Left kidney (tissue), 8 donors: ENCODE data around the gene CIDEA. TPM values are rescaled to one million over a fixed set of nuclear protein-coding genes. Genes with fewer than 3 reads are reported as not detected.
"Not testable (repeated sequence)": the region's sequence is repeated elsewhere in the genome, so short reads cannot be mapped to it uniquely, and the experiment has no call there.

Source experiments
- DNase-seq: peaks from one replicate; pipeline ENCODE4 v3.0.0-alpha.2; 2013
- long read RNA-seq, 8 donors: transcript quantifications; one replicate each; lab custom pipeline, GENCODE V29; 2026
- polyA plus RNA-seq: library from polyadenylated mRNA; unstranded; fragments of 120-200 nt; gene quantifications from one replicate; pipeline ENCODE4 v1.2.1, GENCODE V29; 2013; ENCODE audit not compliant: insufficient read length

The CIDEA gene, protein sequence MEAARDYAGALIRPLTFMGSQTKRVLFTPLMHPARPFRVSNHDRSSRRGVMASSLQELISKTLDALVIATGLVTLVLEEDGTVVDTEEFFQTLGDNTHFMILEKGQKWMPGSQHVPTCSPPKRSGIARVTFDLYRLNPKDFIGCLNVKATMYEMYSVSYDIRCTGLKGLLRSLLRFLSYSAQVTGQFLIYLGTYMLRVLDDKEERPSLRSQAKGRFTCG
- polyA plus RNA-seq: not detected
- long read RNA-seq, donor 1: 0 reads
- long read RNA-seq, donor 2: 0 reads
- long read RNA-seq, donor 3: 0 reads
- long read RNA-seq, donor 4: 0 reads
- long read RNA-seq, donor 5: 0 reads
- long read RNA-seq, donor 6: 0 reads
- long read RNA-seq, donor 7: 0 reads
- long read RNA-seq, donor 8: 0 reads

DNA sequence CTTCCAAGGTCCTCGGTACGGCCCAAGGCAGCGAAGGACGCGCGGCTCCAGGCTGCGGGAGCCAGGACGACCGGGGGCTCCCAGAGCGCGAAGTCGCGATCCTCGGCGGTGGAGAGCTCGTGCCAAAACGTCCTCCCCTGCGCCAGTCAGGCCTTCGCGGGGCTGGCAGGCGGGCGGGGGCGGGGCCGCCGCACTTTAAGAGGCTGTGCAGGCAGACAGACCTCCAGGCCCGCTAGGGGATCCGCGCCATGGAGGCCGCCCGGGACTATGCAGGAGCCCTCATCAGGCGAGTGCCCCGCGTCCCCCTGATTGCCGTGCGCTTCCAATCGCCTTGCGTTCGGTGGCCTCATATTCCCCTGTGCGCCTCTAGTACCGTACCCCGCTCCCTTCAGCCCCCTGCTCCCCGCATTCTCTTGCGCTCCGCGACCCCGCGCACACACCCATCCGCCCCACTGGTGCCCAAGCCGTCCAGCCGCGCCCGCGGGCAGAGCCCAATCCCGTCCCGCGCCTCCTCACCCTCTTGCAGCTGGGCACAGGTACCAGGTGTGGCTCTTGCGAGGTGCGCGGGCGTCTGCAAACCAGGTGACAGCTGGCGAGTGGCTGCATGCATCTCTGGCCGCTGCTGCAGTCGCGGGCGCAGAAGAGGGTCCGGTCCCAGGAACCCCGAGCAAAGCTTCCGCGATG, at the start of gene CIDEA:
Gene CIDEA (plus strand): TSS at position 226 of the 684 bp plus-strand sequence. CDS start 23 bp downstream, at position 249.
- DNase-seq: no peak

GRCh38 chr18:12208296-12209153, 45.6 kb upstream of the CIDEA start:
- not testable (repeated sequence) for DNase-seq

- not testable (repeated sequence) for DNase-seq
These were observed 41.9 kb upstream of the CIDEA start for GRCh38 chr18:12212308-12212707.

DNA sequence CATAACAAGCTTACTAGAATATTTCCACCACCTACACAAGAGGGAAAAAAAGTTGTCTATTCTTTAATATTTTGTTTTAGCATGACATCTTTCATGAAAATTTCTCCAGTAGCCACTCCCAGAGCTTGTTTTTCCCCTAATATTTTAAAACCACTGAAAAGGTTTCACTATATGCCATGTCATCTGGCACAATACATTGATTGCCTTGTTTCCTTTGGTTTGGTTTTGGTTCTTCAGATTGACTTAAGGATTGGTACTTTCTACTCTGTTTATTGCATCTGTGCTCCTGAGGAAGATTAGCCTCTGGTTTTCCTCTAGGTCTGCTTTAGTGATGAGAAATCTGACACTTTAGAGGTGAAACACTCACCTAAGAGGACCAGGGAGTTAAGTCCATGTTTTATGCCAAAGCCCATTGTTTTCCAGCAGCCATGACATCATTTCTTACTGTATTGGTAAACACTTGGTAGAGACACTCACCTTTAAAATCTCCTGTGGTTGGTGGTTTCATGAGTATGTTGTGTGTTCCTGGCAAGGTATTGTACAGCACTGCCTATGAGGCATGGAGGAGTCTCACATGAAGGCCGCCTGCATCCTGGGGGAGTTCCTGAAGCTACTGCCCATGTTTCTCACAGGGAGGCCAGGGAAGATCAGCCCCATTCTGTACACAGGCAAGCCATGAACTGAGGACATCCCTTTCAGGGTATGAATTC, 39.7 kb upstream of the CIDEA start:
- not testable (repeated sequence) for DNase-seq

DNA sequence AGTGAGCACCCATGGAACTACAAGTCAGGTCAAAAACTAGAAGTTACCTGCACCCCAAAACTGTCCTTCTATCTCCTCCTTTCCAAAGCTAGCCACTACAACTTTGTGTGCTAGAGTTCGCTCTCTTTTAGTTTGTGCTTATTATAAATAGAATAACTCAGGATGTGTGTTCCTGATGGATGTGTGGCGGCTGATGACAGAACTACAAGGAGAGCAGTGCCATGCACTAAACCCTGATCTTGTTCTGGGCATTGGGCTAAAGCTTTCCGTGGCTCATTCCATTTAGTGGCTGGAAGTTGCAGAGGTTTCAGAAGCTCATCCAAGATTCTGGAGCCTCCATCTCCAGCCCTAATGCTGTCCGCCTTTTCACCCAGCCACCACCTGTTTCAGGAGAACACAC, 37.7 kb upstream of the CIDEA start:
- not testable (repeated sequence) for DNase-seq

DNA sequence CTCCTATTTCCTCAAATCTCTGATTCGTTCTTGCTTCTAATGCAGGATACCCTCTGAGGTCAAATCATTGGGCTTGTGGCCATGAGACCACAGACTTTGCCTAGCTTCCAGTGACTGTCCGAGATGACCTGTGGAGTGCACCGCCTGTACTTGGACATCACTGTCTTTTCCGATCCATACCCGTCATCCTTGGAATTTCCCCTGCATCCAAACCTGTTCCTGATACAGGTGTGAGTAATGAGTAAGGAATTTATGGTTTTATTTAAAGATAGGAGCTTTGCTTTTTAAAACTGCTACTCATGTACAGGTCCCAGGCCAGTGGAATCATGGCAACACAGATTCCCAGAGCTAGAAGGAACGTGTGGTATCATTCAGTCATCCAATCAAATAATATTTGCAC, 35.6 kb upstream of the CIDEA start:
- DNase-seq: not testable (repeated sequence)

- not testable (repeated sequence) for DNase-seq
These were observed 32.1 kb upstream of the CIDEA start for GRCh38 chr18:12222041-12222440.

- not testable (repeated sequence) for DNase-seq
These were observed 30.8 kb upstream of the CIDEA start for GRCh38 chr18:12223326-12223725.

DNA sequence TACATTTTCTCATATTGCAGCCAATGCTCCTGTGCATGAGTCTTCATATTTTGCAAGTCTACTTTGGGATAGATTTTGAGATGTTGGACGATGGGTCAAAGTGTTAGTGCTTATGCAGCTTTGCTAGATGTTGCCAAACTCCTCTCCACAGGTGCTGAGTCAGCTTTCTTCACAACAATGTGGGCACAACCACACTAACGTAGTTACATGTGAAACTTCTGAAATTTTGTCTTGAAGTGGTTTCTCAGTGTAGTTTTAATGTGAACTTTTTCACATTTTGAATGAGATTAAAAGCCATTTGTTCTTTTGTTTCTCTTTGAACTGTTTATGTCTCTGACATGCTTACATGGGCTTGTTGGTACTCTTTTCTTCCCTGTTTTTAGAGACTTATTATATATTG, 27.4 kb upstream of the CIDEA start:
- DNase-seq: not testable (repeated sequence)

DNA sequence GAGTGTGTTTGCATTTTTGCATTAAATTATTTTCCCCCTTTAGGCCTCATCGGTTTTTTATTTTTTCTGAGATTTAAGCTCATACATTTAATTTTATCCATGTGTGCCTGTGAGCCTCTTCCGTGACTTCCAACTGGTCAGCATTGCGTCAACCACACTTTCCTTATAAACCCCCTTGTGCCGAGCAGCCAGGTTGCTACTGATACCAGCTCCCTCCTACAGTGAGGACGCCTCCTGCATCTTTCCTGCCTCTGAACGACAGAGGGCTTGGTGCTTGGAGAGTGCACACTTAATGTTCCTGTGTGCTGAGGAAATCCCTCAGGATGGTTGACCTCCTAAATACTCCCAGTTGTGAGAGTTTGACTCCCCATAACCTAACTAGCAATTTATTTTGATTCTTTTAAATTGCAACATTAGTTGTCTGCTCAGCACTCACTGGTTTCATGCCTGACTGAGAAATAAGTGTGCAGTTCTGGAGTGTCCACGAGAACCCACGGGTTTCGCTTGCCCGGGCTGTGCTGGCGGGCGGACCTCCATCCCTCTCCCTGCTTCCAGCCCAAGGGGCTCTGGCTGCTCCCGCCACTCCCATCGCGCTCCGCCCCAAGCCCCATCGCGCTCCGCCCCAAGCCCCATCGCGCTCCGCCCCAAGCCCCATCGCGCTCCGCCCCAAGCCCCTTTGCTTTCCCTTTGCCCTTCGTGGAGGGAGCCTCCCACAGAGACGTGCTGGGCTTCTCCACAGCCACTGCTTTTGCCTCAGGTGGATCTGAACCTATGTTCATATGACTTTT, 26.6 kb upstream of the CIDEA start:
- not testable (repeated sequence) for DNase-seq

GRCh38 chr18:12228308-12228707, 25.9 kb upstream of the CIDEA start:
- DNase-seq: not testable (repeated sequence)

DNA sequence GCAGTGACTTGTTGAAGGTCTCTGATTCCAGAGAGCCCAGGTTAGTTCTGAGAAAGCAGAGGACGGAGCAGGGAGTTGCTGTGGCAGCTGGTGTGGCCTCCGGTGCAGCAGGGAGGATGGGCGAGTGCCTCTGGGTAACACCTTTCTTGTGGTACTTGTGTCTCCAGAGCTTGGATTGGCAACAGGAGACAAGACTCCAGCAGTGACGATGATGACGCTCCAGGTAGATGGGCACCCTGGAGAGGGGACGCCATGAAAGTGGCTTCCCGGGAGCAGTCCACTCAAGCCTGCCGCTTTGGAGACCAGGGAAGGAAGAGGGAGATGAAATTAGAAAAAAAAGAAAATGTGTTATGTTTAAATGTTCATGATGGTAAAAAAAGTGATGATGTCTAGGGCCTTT, 23.6 kb upstream of the CIDEA start:
- DNase-seq: not testable (repeated sequence)

- DNase-seq: no peak
These were observed 22.9 kb upstream of the CIDEA start for GRCh38 chr18:12231040-12231882.

DNA sequence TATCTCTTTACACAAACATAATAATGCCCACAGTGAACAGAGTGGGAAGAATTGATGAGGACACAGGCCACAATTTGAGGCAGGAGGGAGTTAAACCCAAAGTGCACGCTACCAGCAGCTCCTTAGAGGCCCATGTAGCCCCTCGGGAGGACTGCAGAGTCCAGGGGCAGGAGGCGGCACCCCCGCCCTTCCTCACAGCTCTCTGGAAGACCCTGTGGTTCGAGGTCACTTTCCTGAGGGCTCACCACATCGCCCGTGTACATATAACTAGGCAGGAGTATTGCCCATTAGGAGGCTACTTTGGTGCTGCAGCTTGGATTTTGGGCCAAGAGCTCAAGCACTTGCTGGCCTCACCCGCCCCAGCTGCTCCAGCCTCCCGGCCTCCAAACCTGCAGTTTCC, 22.2 kb upstream of the CIDEA start:
- DNase-seq: no peak

- DNase-seq: no peak
These were observed 20.8 kb upstream of the CIDEA start for GRCh38 chr18:12233378-12233777.

GRCh38 chr18:12234451-12235190, 19.5 kb upstream of the CIDEA start:
- no peak for DNase-seq

DNA sequence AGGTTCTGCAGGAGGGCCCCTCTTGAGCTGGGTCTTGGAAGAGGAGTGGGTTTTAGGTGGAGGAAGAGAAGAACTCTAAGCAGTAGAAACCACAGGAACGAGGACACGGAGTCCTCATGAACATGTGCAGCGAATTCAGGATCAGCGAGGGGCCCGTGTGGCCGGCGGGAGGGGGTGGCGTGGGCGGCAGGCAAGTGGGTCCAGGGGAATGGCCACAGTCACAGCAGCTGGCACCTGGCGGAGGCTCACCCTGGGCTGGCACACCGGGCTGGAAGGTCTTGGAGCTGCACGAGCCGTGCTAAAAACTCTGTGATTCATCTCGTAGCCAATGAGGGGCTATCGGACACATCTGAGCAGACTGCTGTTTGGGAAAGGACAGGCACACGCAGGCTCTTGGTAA, 18.0 kb upstream of the CIDEA start:
- DNase-seq: no peak

GRCh38 chr18:12236934-12237832, 17.0 kb upstream of the CIDEA start:
- peak; percentile 50 for DNase-seq
